Hematopoietic multipotent progenitor cell treated with erythropoietin and hydrocortisone succinate and interleukin-3 and kit ligand, for 4 days (in vitro differentiated cells): ENCODE measurements around the gene ANKDD1B.

ENCODE experiments used
- DNase-seq: peaks from one replicate; pipeline ENCODE4 v3.0.0-alpha.2; 2015

Gene ANKDD1B

GRCh38 chr5:75616971-75617621 lies 5.8 kb downstream of the ANKDD1B start:
- DNase-seq = no peak

- no peak for DNase-seq
These were observed 6.6 kb downstream of the ANKDD1B start for GRCh38 chr5:75617736-75618352.

DNA sequence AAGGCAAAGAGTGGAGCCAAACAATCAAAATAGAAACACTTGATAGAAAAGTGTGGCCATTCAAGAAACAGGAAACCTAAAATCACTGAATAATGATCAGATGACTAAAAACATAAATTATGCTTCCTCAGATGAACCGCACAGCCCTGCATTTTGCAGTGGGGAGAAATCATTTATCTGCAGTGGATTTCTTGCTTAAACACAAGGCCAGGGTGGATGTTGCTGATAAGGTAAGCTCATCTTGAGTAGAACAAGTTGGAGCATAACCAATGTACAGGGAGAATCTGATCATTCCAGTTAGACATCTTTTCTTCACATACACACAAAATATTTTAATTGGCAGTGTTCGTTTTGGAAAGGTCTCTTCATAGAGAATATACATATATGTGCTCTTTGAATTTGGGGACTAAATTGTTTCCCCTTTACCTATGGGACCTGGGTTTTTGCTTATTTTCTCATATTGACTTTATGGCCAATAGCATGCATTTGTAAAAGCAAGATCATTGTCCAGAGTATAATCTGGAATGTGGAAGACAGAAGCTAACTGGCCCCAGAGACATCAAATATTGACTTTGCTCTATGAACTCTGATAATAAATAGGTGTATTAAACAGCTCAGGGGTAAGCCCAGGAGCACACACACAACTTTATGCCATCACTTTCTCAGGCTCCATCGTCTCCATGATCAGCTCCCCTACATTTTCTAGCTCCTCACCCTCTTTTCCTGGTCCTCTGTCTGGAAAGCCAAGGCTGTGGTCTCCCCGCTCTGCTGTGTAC lies 9.1 kb downstream of the ANKDD1B start:
- DNase-seq = peak; percentile 76

GRCh38 chr5:75622564-75622963 lies 11.3 kb downstream of the ANKDD1B start:
- DNase-seq = no peak

DNA sequence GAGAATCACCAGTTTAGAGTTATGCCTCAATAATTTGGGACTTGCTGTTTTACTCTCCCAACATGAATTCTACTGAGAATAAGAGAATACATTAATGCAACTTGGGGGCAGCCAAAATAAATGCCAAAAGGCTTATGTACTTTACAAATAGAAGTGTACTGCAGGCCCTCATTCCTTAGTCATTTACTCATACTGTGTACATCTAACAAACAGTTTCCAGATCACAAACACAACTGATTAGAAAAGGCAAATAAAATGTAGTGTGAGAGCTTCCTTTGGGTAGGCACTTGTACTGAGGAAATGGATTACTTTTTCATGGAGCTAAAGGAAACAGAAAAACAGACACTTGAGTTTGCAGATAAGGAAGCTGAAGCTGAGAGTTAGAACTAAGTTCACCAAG lies 12.6 kb downstream of the ANKDD1B start:
- no peak for DNase-seq

GRCh38 chr5:75626959-75627358 lies 15.7 kb downstream of the ANKDD1B start:
- no peak for DNase-seq

GRCh38 chr5:75627801-75628200 lies 16.5 kb downstream of the ANKDD1B start:
- no peak for DNase-seq

- no peak for DNase-seq
These were observed 19.6 kb downstream of the ANKDD1B start for GRCh38 chr5:75630875-75631274.

GRCh38 chr5:75632321-75632720 lies 21.1 kb downstream of the ANKDD1B start:
- DNase-seq = no peak

GRCh38 chr5:75637949-75638348 lies 26.7 kb downstream of the ANKDD1B start:
- DNase-seq = no peak

GRCh38 chr5:75639535-75640311 lies 28.5 kb downstream of the ANKDD1B start:
- DNase-seq = no peak

GRCh38 chr5:75640395-75640794 lies 29.1 kb downstream of the ANKDD1B start:
- no peak for DNase-seq

- no peak for DNase-seq
These were observed 29.6 kb downstream of the ANKDD1B start for GRCh38 chr5:75640826-75641225.

DNA sequence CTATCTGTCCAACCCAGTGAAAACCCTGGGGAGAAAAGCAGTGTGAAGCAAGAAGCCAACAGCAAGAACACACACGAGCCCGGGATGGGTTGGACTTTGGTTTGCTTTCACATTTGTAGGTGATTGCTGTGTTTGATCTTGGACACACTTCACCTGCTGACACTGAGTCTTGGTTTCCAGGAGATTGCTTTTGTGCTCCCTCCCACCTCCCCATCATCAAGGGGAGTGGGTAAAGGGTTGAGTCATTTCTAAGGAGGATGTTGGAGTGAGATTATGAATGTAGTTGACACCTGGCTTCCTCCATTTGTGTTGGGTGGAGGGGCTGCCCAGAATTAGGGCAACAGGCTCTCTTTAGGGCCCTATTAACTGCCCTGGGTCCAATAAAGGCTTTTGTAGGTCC lies 37.5 kb downstream of the ANKDD1B start:
- no peak for DNase-seq

GRCh38 chr5:75651575-75652238 lies 40.5 kb downstream of the ANKDD1B start:
- DNase-seq = no peak

GRCh38 chr5:75653521-75653920 lies 42.3 kb downstream of the ANKDD1B start:
- DNase-seq = no peak

DNA sequence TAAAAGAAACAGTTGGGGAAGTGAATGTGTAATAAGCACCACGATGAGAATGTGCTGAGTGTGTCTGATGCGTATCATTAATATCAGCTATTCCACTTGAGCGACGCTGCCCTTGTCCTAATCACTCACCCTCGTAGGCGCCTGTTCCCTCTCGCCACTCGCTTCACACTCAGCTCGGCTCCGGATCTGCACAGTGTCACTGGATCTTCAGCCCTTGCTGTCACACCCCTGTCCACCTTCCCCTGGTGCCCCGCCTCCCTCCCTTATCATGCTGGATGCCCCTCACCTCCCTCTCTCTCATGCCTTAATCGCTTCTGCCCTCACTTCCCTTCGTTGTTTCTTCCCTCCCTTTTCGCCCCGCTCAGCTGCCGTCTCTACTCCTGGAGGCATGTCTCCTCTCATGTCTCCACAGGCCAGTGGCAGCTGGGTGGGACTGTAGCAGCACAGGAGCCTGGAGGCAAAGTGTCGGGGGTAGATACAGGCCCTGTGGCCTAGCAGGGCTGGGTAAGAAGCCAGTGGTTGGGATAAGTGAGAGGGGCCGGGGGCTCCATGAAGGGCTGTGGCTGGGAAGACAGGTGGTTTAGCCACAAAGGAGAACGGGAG lies 43.5 kb downstream of the ANKDD1B start:
- DNase-seq = no peak

DNA sequence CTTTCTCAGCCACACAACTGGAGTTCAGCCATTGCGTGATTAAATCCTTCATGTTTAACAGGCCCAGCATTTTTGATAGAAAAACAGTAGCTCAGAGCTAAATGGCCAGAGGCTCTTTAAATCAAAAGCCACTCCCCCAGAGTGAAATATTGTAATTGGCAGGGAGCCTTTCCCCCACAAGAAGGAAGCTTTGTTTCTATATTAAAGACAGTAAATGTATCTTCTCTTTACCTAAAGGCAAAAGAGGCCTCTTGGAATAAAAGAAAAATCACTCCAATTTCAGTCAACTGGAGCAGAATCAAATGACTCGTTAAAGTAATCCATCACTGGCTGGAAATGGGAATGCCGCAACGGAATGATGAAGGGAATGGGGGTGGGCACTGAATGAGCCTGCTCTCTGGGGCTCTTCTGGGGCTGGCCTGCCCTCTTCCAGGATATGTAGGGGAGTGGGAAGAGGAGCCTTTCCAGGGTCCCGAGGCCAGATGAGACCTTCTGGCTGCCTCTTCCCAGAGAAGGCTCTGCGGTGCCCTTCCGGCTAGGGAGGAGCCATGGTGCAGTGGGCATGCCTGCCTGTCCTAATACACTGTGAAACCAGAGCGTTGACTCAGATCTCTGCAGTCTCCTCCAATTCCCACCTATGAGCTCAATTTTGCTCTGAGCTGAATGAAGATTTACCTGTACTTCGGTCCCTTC lies 45.2 kb downstream of the ANKDD1B start:
- peak; percentile 41 for DNase-seq

DNA sequence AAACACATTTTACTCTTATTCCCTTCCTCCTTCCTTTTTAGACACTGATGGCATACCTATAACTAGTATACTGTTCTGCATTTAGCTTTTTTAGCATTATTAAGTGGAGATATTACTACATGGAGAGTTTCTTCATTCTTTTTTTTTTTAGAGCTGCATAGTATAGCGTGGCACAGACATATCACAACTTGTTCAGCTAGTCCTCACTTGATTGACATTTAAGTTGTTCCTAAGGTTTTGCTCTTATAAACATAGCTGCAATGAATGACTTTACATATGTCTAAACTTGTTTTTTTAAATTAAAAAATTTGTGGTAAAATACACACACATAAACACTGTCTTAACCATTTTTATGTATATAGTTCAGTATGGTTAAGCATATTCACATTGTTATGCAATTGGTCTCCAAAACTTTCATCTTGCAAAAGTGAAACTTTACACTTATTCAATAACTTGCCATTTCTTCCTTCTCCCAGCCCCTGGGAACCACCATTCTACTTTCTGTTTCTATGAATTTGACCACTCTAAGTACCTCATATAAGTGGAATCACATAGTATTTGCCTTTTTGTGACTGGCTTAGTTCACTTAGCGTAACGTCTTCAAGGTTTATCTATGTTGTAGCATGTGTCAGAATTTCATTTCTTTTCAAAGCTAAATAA lies 48.7 kb downstream of the ANKDD1B start:
- DNase-seq = no peak

DNA sequence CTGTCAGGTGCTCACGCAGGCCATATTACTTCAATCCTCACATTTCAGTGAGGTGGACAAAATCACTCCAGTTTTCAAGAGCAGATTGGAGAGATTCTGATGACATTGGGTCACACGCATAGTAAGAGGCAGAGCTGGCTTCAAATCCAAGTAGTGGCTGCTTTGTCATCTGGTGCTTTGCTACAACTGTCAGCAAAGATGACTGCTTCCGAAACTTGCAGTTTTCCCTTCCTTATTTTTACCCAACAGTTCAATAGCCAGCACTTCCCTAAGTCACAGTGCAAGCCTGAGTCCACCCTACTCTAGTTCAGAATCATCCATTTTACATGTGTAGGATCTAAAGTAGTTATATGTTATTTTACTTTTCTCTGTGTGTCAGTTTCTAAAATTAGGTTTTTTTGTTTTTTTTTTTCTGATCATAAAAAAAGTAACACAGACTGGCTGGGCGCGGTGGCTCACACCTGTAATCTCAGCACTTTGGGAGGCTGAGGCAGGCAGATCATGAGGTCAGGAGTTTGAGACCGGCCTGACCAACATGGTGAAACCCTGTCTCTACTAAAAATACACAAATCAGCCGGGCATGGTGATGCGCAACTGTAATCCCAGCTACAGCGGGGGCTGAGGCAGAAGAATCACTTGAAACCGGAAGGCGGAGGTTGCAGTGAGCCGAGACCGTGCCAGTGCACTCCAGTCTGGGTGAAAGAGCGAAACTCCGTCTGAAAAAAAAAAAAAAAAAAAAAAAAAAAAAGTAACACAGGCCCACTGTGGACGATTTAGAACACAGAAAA lies 49.6 kb downstream of the ANKDD1B start:
- DNase-seq = no peak
